H1 (cell line): ENCODE data around the gene CPEB3. TPM values are rescaled to one million over a fixed set of nuclear protein-coding genes. Genes with fewer than 3 reads are reported as not detected.

Source experiments
- CTCF ChIA-PET: fragments of 300-600 bp; sonication (Branson Sonifier 250); formaldehyde crosslinking; loops from one replicate; lab custom pipeline; 2021; ENCODE audit not compliant: partially characterized antibody; lab: Charles Lee
- POLR2A ChIA-PET: fragments of 300-600 bp; sonication (Branson Sonifier 250); formaldehyde crosslinking; loops from one replicate; lab custom pipeline; 2021; ENCODE audit warnings: inconsistent platforms; ENCODE audit not compliant: partially characterized antibody; lab: Charles Lee
- DNase-seq, 2 experiments: peaks; one replicate each; pipeline versions ENCODE4 v3.0.0 to v3.0.0-alpha.2; 2010 to 2022; ENCODE audit warnings: low spot score in 2 of 2, low read depth in 1 of 2, mixed read lengths in 1 of 2
- FAIRE-seq: peaks from 2 replicates; lab custom pipeline; 2011; peaks lifted over from hg19 to GRCh38; lab: Jason Lieb, UNC
- H2AFZ ChIP-seq: 2 replicates; pipeline ENCODE4 v1.8.1; 2012; ENCODE audit warnings: low read length, inconsistent platforms
- H2AK5ac ChIP-seq: 2 replicates; pipeline ENCODE4 v1.6.1; 2013; ENCODE audit warnings: low read depth, low read length
- H2BK120ac ChIP-seq: replicated peaks from 2 replicates; pipeline ENCODE3; 2013; ENCODE audit warnings: low read depth, low read length, inconsistent platforms
- H2BK12ac ChIP-seq: 2 replicates; pipeline ENCODE4 v1.6.1; 2013; ENCODE audit warnings: low read depth, low read length
- H2BK15ac ChIP-seq: 2 replicates; pipeline ENCODE4 v1.6.1; 2013; ENCODE audit warnings: low read length
- H2BK20ac ChIP-seq: 2 replicates; pipeline ENCODE4 v1.6.1; 2013; ENCODE audit warnings: low read length
- H2BK5ac ChIP-seq: 2 replicates; pipeline ENCODE4 v1.6.1; 2013; ENCODE audit warnings: low read depth, low read length
- H3K14ac ChIP-seq: 2 replicates; pipeline ENCODE4 v1.6.1; 2013; ENCODE audit warnings: inconsistent platforms; ENCODE audit not compliant: insufficient read length
- H3K18ac ChIP-seq: 2 replicates; pipeline ENCODE4 v1.6.1; 2013; ENCODE audit warnings: low read length; ENCODE audit errors: extremely low read depth
- H3K23ac ChIP-seq: 2 replicates; pipeline ENCODE4 v1.6.1; 2013; ENCODE audit warnings: inconsistent platforms; ENCODE audit not compliant: insufficient read length
- H3K23me2 ChIP-seq: 2 replicates; pipeline ENCODE4 v1.6.1; 2013; ENCODE audit warnings: low read depth, low read length
- H3K27ac ChIP-seq: 2 replicates; pipeline ENCODE4 v1.6.1; 2011; ENCODE audit warnings: low read depth, low read length, inconsistent platforms
- H3K27me3 ChIP-seq, 4 experiments: replicated peaks in 1 of 4; 1 replicate in 1 of 4; 2 replicates in 3 of 4; pipeline versions ENCODE4 v1.6.1 to v1.8.1; 2011 to 2013; ENCODE audit warnings: low read length in 3 of 4, mild to moderate bottlenecking in 3 of 4, inconsistent platforms in 2 of 4, mixed read lengths in 2 of 4, moderate library complexity in 1 of 4; ENCODE audit not compliant: control insufficient read depth in 3 of 4, insufficient read depth in 3 of 4; ENCODE audit errors: extremely low read depth in 1 of 4
- H3K36me3 ChIP-seq, 4 experiments: 2 replicates each; pipeline versions ENCODE4 v1.6.1 to v1.8.1; 2011 to 2013; ENCODE audit warnings: mild to moderate bottlenecking in 4 of 4, low read length in 3 of 4, moderate library complexity in 2 of 4, control low read depth in 1 of 4, inconsistent platforms in 1 of 4; ENCODE audit not compliant: insufficient read depth in 4 of 4, control insufficient read depth in 2 of 4
- H3K4ac ChIP-seq: replicated peaks from 2 replicates; pipeline ENCODE3; 2013; ENCODE audit warnings: low read length, low read depth, mixed read lengths, inconsistent platforms; ENCODE audit not compliant: insufficient read length
- H3K4me1 ChIP-seq, 4 experiments: replicated peaks in 1 of 4; 1 replicate in 1 of 4; 2 replicates in 3 of 4; pipeline versions ENCODE4 v1.6.1 to v1.8.1; 2011 to 2013; ENCODE audit warnings: low read length in 3 of 4, inconsistent platforms in 2 of 4, mixed read lengths in 1 of 4; ENCODE audit not compliant: insufficient read depth in 4 of 4, control insufficient read depth in 3 of 4
- H3K4me2 ChIP-seq, 2 experiments: 2 replicates each; pipeline versions ENCODE4 v1.6.1 to v1.8.1; 2011 to 2013; ENCODE audit warnings: low read depth in 2 of 2, low read length in 2 of 2, control low read depth in 1 of 2, inconsistent platforms in 1 of 2, mild to moderate bottlenecking in 1 of 2; ENCODE audit not compliant: insufficient read depth in 1 of 2
- H3K4me3 ChIP-seq, 4 experiments: fragments of 200-600, 300-600 bp in 1 of 4; sonication (generic), shearing (Covaris generic), sonication (Bioruptor Twin) in 1 of 4; 2 replicates each; pipeline versions ENCODE4 v1.5.1 to v1.8.1; 2011 to 2016; ENCODE audit warnings: low read length in 4 of 4, low read depth in 3 of 4, control low read depth in 2 of 4, inconsistent platforms in 2 of 4, mild to moderate bottlenecking in 2 of 4, mixed read lengths in 1 of 4, moderate library complexity in 1 of 4; ENCODE audit not compliant: insufficient read depth in 2 of 4; ENCODE audit errors: extremely low read depth in 1 of 4
- H3K56ac ChIP-seq: replicated peaks from 2 replicates; pipeline ENCODE3; 2013; ENCODE audit warnings: low read depth, mild to moderate bottlenecking, mixed read lengths, low read length, inconsistent platforms; ENCODE audit not compliant: insufficient read length
- H3K79me1 ChIP-seq: 2 replicates; pipeline ENCODE4 v1.6.1; 2013; ENCODE audit warnings: low read depth, low read length, control low read depth
- H3K79me2 ChIP-seq, 2 experiments: 2 replicates each; pipeline versions ENCODE4 v1.6.1 to v1.8.1; 2012 to 2013; ENCODE audit warnings: low read length in 2 of 2, mild to moderate bottlenecking in 2 of 2, inconsistent platforms in 1 of 2; ENCODE audit not compliant: insufficient read depth in 2 of 2, control insufficient read depth in 1 of 2
- H3K9ac ChIP-seq, 4 experiments: replicated peaks in 1 of 4; 1 replicate in 1 of 4; 2 replicates in 3 of 4; pipeline versions ENCODE4 v1.6.1 to v1.8.1; 2011 to 2013; ENCODE audit warnings: low read depth in 3 of 4, low read length in 3 of 4, control low read depth in 2 of 4, mild to moderate bottlenecking in 2 of 4, moderate library complexity in 2 of 4, inconsistent platforms in 1 of 4; ENCODE audit errors: extremely low read depth in 1 of 4
- H3K9me3 ChIP-seq, 2 experiments: 2 replicates each; pipeline versions ENCODE4 v1.6.1 to v1.8.1; 2012 to 2013; ENCODE audit warnings: mild to moderate bottlenecking in 2 of 2, moderate library complexity in 2 of 2, control low read depth in 1 of 2, inconsistent platforms in 1 of 2, low read depth in 1 of 2, low read length in 1 of 2, mixed read lengths in 1 of 2; ENCODE audit not compliant: insufficient read depth in 2 of 2
- H4K20me1 ChIP-seq, 2 experiments: replicated peaks in 1 of 2; 2 replicates each; pipeline versions ENCODE3 to v1.8.1; 2011 to 2013; ENCODE audit warnings: inconsistent platforms in 2 of 2, low read length in 2 of 2, mild to moderate bottlenecking in 1 of 2; ENCODE audit not compliant: insufficient read depth in 2 of 2, control insufficient read depth in 1 of 2
- H4K5ac ChIP-seq: 2 replicates; pipeline ENCODE4 v1.6.1; 2013; ENCODE audit warnings: low read length, low read depth, mixed read lengths, inconsistent platforms; ENCODE audit not compliant: insufficient read length
- H4K8ac ChIP-seq: 2 replicates; pipeline ENCODE4 v1.8.0; 2013; ENCODE audit warnings: mild to moderate bottlenecking, moderate library complexity, low read length, inconsistent platforms; ENCODE audit not compliant: insufficient read depth; ENCODE audit errors: extremely low read depth
- H4K91ac ChIP-seq: replicated peaks from 2 replicates; pipeline ENCODE3; 2013; ENCODE audit warnings: low read length, mixed read lengths, inconsistent platforms; ENCODE audit not compliant: insufficient read length
- MAFK ChIP-seq: IDR thresholded peaks from 2 replicates; pipeline ENCODE4 v1.6.1; 2012; ENCODE audit warnings: low read depth, mild to moderate bottlenecking, improper control_type of control experiment, low read length
- NANOG ChIP-seq: IDR thresholded peaks from 2 replicates; pipeline ENCODE4 v1.6.1; 2011; ENCODE audit warnings: low read length, low read depth, mild to moderate bottlenecking, inconsistent platforms; ENCODE audit not compliant: insufficient read depth, poor library complexity, severe bottlenecking
- SAP30 ChIP-seq: fragments of 300-600 bp; sonication (generic); IDR thresholded peaks from 2 replicates; pipeline ENCODE4 v1.7.1; 2012; ENCODE audit warnings: low read length, moderate library complexity, mild to moderate bottlenecking, inconsistent platforms; ENCODE audit not compliant: insufficient read depth, insufficient replicate concordance
- TCF12 ChIP-seq: IDR thresholded peaks from 2 replicates; pipeline ENCODE4 v1.6.1; 2011; ENCODE audit warnings: low read depth, mild to moderate bottlenecking, low read length
- WGBS, 2 experiments: shearing (Covaris generic) in 1 of 2; methylation state at CpG; one replicate each; pipeline versions ENCODE4 v1.1.6 to v1.1.7; 2013 to 2015; ENCODE audit warnings: low lambda C conversion rate in 2 of 2, mixed read lengths in 2 of 2, inconsistent platforms in 1 of 2, low coverage in 1 of 2, missing lambda C conversion rate in 1 of 2; ENCODE audit not compliant: insufficient replicate concordance in 2 of 2, insufficient coverage in 1 of 2, insufficient read length in 1 of 2; ENCODE audit errors: extremely low coverage in 1 of 2, missing lambda C conversion rate in 1 of 2; 5-methylcytosine and 5-hydroxymethylcytosine counted together
- polyA plus RNA-seq, 7 experiments: library from polyadenylated mRNA; depleted of rRNA in 3 of 7; stranded (reverse) in 5 of 7; unstranded in 2 of 7; fragments of >200 nt in 5 of 7; fragments of 200-250 nt in 2 of 7; gene quantifications; 1 replicate in 5 of 7; 2 replicates in 1 of 7; 4 replicates in 1 of 7; pipeline versions ENCODE4 v1.2.1 to v1.2.3, GENCODE V29; 2011 to 2013; ENCODE audit warnings: missing spikeins in 2 of 7, mixed read lengths in 2 of 7
- total RNA-seq: library from RNA; stranded (reverse); fragmentation: NEBNext Ultra II Directional; extraction: Animal tissue kit (Norgen Biotek cat#: 25700); gene quantifications from 2 replicates; pipeline ENCODE4 v1.2.1, GENCODE V29; 2021

CPEB3 gene
- total and polyA plus RNA-seq, 2 of the 8 experiments (the other 6 are each of a cell fraction or from before 2014, with no cell fraction given): 0.39 to 1.7 TPM

GRCh38 chr10:92003258-92003657, 287.6 kb downstream of the CPEB3 start:
- no peaks in the 10 kb centered on the region for H3K79me1 ChIP-seq
- H2BK5ac ChIP-seq: no peak overlapping the region
- no peak overlapping the region for H4K8ac ChIP-seq
- no peak overlapping the region for H3K56ac ChIP-seq
- H3K4me2 ChIP-seq: no peak overlapping the region
- ChIA-PET CTCF (no interaction called here), POLR2A (no interaction called here)
- no peak overlapping the region for H2BK15ac ChIP-seq
- no peak overlapping the region for H3K4ac ChIP-seq
- H2BK12ac ChIP-seq: no peak overlapping the region
- H3K23ac ChIP-seq: no peak overlapping the region
- no peak overlapping the region for H2AK5ac ChIP-seq
- no peak overlapping the region for H3K9ac ChIP-seq
- no peaks in the 10 kb centered on the region for H4K20me1 ChIP-seq
- H3K4me3 ChIP-seq: no peak overlapping the region
- H3K79me2 ChIP-seq: no peaks in the 10 kb centered on the region
- peaks cover 0 to 20% (median 4%) of the 10 kb centered on the region in 4 experiments; a peak in 4 of 8 replicates for H3K36me3 ChIP-seq
- H4K91ac ChIP-seq: no peak overlapping the region
- H3K9me3 ChIP-seq: no peaks in the 10 kb centered on the region
- H2BK20ac ChIP-seq: no peak overlapping the region
- no peaks in the 10 kb centered on the region for H3K23me2 ChIP-seq
- H4K5ac ChIP-seq: no peak overlapping the region
- no peak overlapping the region for H3K18ac ChIP-seq
- no peak overlapping the region for H2AFZ ChIP-seq
- H3K27me3 ChIP-seq: no peaks in the 10 kb centered on the region
- 98% methylated on average over 2 of the region's 2 CpGs; no CpG with 5 or more reads in 1 of the 2 experiments for WGBS, 2 experiments
- FAIRE-seq (peak; percentile 13), DNase-seq (no peak)
- no peak overlapping the region for H3K27ac ChIP-seq
- no peaks in the 10 kb centered on the region for H3K4me1 ChIP-seq
- H3K14ac ChIP-seq: no peak overlapping the region
- H2BK120ac ChIP-seq: no peak overlapping the region
- TF ChIP-seq NANOG: no peak
- no peak for TF ChIP-seq MAFK
- no peak for TF ChIP-seq TCF12
- no peak for TF ChIP-seq SAP30
